PC-3 (cell line): ENCODE results near the gene IFNL4. TPM values are rescaled to one million over a fixed set of nuclear protein-coding genes. Genes with fewer than 3 reads are reported as not detected.

ENCODE experiments used
- ATAC-seq: fragments of 200-7000 bp; cut with Tn5 transposase; 2 replicates; pipeline ENCODE4 v1.9.1; 2020; ENCODE audit warnings: mild to moderate bottlenecking, moderate library complexity
- BruUV-seq: library from RNA; stranded (reverse); fragments of 400-500 nt; replicated peaks from 2 replicates; lab custom pipeline; 2021; lab: Mats Ljungman, UMichigan
- CTCF ChIA-PET: fragments of 300-600 bp; sonication (Branson Sonifier 250); formaldehyde crosslinking; loops from one replicate; lab custom pipeline; 2022; ENCODE audit warnings: antibody characterized with exemption; lab: Charles Lee
- POLR2A ChIA-PET: fragments of 300-600 bp; sonication (Branson Sonifier 250); formaldehyde crosslinking; loops from one replicate; lab custom pipeline; 2022; ENCODE audit warnings: antibody characterized with exemption; ENCODE audit not compliant: unreplicated experiment; lab: Charles Lee
- DNase-seq: peaks from one replicate; pipeline ENCODE4 v3.0.0-alpha.2; 2015
- H2AFZ ChIP-seq: fragments of 300-600 bp; sonication (generic); 2 replicates; pipeline ENCODE4 v1.6.0; 2016; ENCODE audit warnings: antibody characterized with exemption, low read length
- H3F3A ChIP-seq: fragments of 300-600 bp; sonication (generic); one replicate; pipeline ENCODE4 v1.6.0; 2017; ENCODE audit warnings: antibody characterized with exemption, low read length, control low read depth, mild to moderate bottlenecking; ENCODE audit not compliant: unreplicated experiment
- H3K27ac ChIP-seq: fragments of 300-600 bp; sonication (generic); 2 replicates; pipeline ENCODE4 v1.5.1; 2016; ENCODE audit warnings: mild to moderate bottlenecking, low read length
- H3K27me3 ChIP-seq: fragments of 300-600 bp; sonication (generic); 2 replicates; pipeline ENCODE4 v1.6.1; 2016; ENCODE audit warnings: low read length, mixed read lengths
- H3K36me3 ChIP-seq: fragments of 300-600 bp; sonication (generic); 2 replicates; pipeline ENCODE4 v1.6.1; 2016; ENCODE audit warnings: low read depth, mixed run types, low read length, mixed read lengths
- H3K4me1 ChIP-seq: fragments of 300-600 bp; sonication (generic); 2 replicates; pipeline ENCODE4 v1.5.1; 2016; ENCODE audit warnings: low read length; ENCODE audit not compliant: insufficient read depth
- H3K4me2 ChIP-seq: fragments of 300-600 bp; sonication (generic); 2 replicates; pipeline ENCODE4 v1.6.0; 2016; ENCODE audit warnings: low read length
- H3K4me3 ChIP-seq: fragments of 300-600 bp; sonication (generic); 2 replicates; pipeline ENCODE4 v1.5.1; 2016; ENCODE audit warnings: mild to moderate bottlenecking, low read length, mixed read lengths
- H3K79me2 ChIP-seq: fragments of 300-600 bp; sonication (generic); 2 replicates; pipeline ENCODE4 v1.6.1; 2017; ENCODE audit warnings: low read length, mixed read lengths
- H3K9ac ChIP-seq: fragments of 300-600 bp; sonication (generic); 2 replicates; pipeline ENCODE4 v1.6.0; 2016; ENCODE audit warnings: mild to moderate bottlenecking, low read length
- H3K9me2 ChIP-seq: fragments of 300-600 bp; sonication (generic); replicated peaks from 2 replicates; pipeline ENCODE4 v1.6.1; 2016; ENCODE audit warnings: mixed run types, low read length, mixed read lengths
- H3K9me3 ChIP-seq: fragments of 300-600 bp; sonication (generic); 2 replicates; pipeline ENCODE4 v1.6.1; 2016; ENCODE audit warnings: low read length, mixed read lengths
- H4K20me1 ChIP-seq: fragments of 300-600 bp; sonication (generic); 2 replicates; pipeline ENCODE4 v1.6.1; 2016; ENCODE audit warnings: low read length, mixed read lengths
- CTCF ChIP-seq: fragments of 300-600 bp; sonication (generic); conservative IDR thresholded peaks from 2 replicates; pipeline ENCODE4 v1.5.1; 2017; ENCODE audit warnings: antibody characterized with exemption, low read depth, mild to moderate bottlenecking, low read length
- EZH2 ChIP-seq: fragments of 300-600 bp; sonication (generic); IDR thresholded peaks from one replicate; pipeline ENCODE4 v1.6.1; 2017; ENCODE audit warnings: antibody characterized with exemption, mild to moderate bottlenecking, low read length; ENCODE audit not compliant: unreplicated experiment
- EZH2phosphoT487 ChIP-seq: fragments of 300-600 bp; sonication (generic); IDR thresholded peaks from 2 replicates; pipeline ENCODE4 v1.6.1; 2018; ENCODE audit warnings: mild to moderate bottlenecking, antibody characterized with exemption, low read length, borderline replicate concordance
- intact Hi-C: fragments of 100-400 bp; cut with micrococcal nuclease; formaldehyde crosslinking; loops from 2 replicates; pipeline ENCODE4 v1.9.0; 2023
- total RNA-seq: library from RNA; depleted of rRNA; stranded (reverse); fragments of >200 nt; gene quantifications from 2 replicates; pipeline ENCODE4 v1.2.3, GENCODE V29; 2014

The IFNL4 gene
- total RNA-seq, 1 experiment from 2014 or later, result not detected

GRCh38 chr19:39282021-39282420 lies 33.4 kb upstream of the IFNL4 start:
- H3K9ac ChIP-seq, result no peak overlapping the region
- CTCF ChIA-PET, result interaction anchor here (0.7 kb wide), 1 partner anchor 109 kb away, joined by 8 read pairs; the partner anchor contains the start of gene PAF1

GRCh38 chr19:39277598-39277997 lies 28.9 kb upstream of the IFNL4 start:
- no peak overlapping the region for H3K4me2 ChIP-seq
- BruUV-seq, result no TSS peak
- H3K27me3 ChIP-seq, result no peaks in the 10 kb centered on the region
- H2AFZ ChIP-seq, result no peak overlapping the region
- H3K4me1 ChIP-seq, result no peaks in the 10 kb centered on the region
- no peak overlapping the region for H3K27ac ChIP-seq
- no peaks in the 10 kb centered on the region for H4K20me1 ChIP-seq
- no peaks in the 10 kb centered on the region for H3K79me2 ChIP-seq
- POLR2A ChIA-PET, result no interaction called here
- DNase-seq (no peak), ATAC-seq (no peak)
- H3F3A ChIP-seq, result no peaks in the 10 kb centered on the region
- CTCF ChIA-PET, result no interaction called here
- no peak overlapping the region for H3K9ac ChIP-seq
- no peaks in the 10 kb centered on the region for H3K9me2 ChIP-seq
- TF ChIP-seq CTCF, result no peak
- no peak for TF ChIP-seq EZH2
- TF ChIP-seq EZH2phosphoT487, result no peak
- H3K9me3 ChIP-seq, result no peaks in the 10 kb centered on the region
- intact Hi-C loops, result no loop called here
- H3K36me3 ChIP-seq, result no peaks in the 10 kb centered on the region
- H3K4me3 ChIP-seq, result no peak overlapping the region

More at GRCh38 chr19:39282021-39282420, 33.4 kb upstream of the IFNL4 start:
- Histone ChIP-seq H3K9me2 (no peaks in the 10 kb centered on the region), H3K4me2 (no peak overlapping the region), H3K9me3 (peaks cover 4% of the 10 kb centered on the region; the same call in 1 of the 2 replicates), H3K4me3 (no peak overlapping the region), H3K36me3 (no peaks in the 10 kb centered on the region; the same call in 1 of the 2 replicates), H2AFZ (no peak overlapping the region), H3K4me1 (no peaks in the 10 kb centered on the region), H4K20me1 (no peaks in the 10 kb centered on the region), H3K27ac (no peak overlapping the region), H3K27me3 (no peaks in the 10 kb centered on the region), H3F3A (no peaks in the 10 kb centered on the region), H3K79me2 (no peaks in the 10 kb centered on the region)
- POLR2A ChIA-PET, result no interaction called here
- intact Hi-C loops, result no loop called here
- BruUV-seq, result no TSS peak
- no peak for TF ChIP-seq EZH2phosphoT487
- no peak for TF ChIP-seq CTCF
- TF ChIP-seq EZH2, result no peak
- no peak for DNase-seq
- ATAC-seq, result no peak

- no peaks in the 10 kb centered on the region for H3K36me3 ChIP-seq
- POLR2A ChIA-PET, result no interaction called here
These were observed 28.1 kb upstream of the IFNL4 start for GRCh38 chr19:39276740-39277139.

More at GRCh38 chr19:39276740-39277139, 28.1 kb upstream of the IFNL4 start:
- Histone ChIP-seq H3K27me3 (no peaks in the 10 kb centered on the region), H3K9ac (no peak overlapping the region), H3K4me1 (no peaks in the 10 kb centered on the region), H3K4me2 (no peak overlapping the region), H4K20me1 (no peaks in the 10 kb centered on the region), H3K9me3 (no peaks in the 10 kb centered on the region), H3K27ac (no peak overlapping the region), H2AFZ (no peak overlapping the region), H3K9me2 (no peaks in the 10 kb centered on the region), H3K79me2 (no peaks in the 10 kb centered on the region), H3K4me3 (no peak overlapping the region), H3F3A (no peaks in the 10 kb centered on the region)
- TF ChIP-seq EZH2phosphoT487, result no peak
- TF ChIP-seq EZH2, result no peak
- TF ChIP-seq CTCF, result no peak
- BruUV-seq, result no TSS peak
- no peak for DNase-seq
- intact Hi-C loops, result no loop called here
- CTCF ChIA-PET, result no interaction called here
- no peak for ATAC-seq
